ENCODE data around the gene MIOX. TPM values are rescaled to one million over a fixed set of nuclear protein-coding genes. Genes with fewer than 3 reads are reported as not detected.

Gene MIOX
- total RNA-seq (under 1 TPM; 0.24 to 0.25 TPM), polyA plus RNA-seq (ENCODE audit: insufficient read depth, low read depth, low replicate concordance) (not detected)
- long read RNA-seq, donor 1 = 0 reads
- long read RNA-seq, donor 2 = 0 reads

- no peaks in the 10 kb centered on the region for H3K36me3 ChIP-seq (ENCODE audit: low read depth, missing control alignments)
- no peaks in the 10 kb centered on the region for H3K27me3 ChIP-seq
- no peak within 1 kb of the TSS for H3K4me3 ChIP-seq
- no peak within 1 kb of the TSS for H3K27ac ChIP-seq
- WGBS, 2 donors = 79% methylated on average over 18 to 23 of the region's 23 CpGs
- DNase-seq = no peak
- no peaks in the 10 kb centered on the region for H3K4me1 ChIP-seq
- H3K9me3 ChIP-seq = no peaks in the 10 kb centered on the region
- TF ChIP-seq CTCF (IDR thresholded peaks at IDR 0.05) = no peak
- TF ChIP-seq POLR2A (IDR thresholded peaks at IDR 0.05) = no peak
- intact Hi-C loops (cut with DNase I; ENCODE audit: low total_unique reads) = no loop called here
Observed at GRCh38 chr22:50486561-50487289, at the start of gene MIOX. MIOX (plus strand) TSS chr22:50486859; CDS start chr22:50486898, 39 bp downstream.

GRCh38 chr22:50437511-50438304 is 49.0 kb upstream of the MIOX start:
- no peak for TF ChIP-seq POLR2A (IDR thresholded peaks at IDR 0.05)
- TF ChIP-seq CTCF (IDR thresholded peaks at IDR 0.05) = no peak
- DNase-seq = no peak
- Histone ChIP-seq H3K4me3 (no peak overlapping the region), H3K36me3 (ENCODE audit: low read depth, missing control alignments) (no peaks in the 10 kb centered on the region), H3K27ac (no peak overlapping the region), H3K4me1 (no peaks in the 10 kb centered on the region), H3K9me3 (no peaks in the 10 kb centered on the region), H3K27me3 (no peaks in the 10 kb centered on the region)
- WGBS, 2 donors = 88 to 93% methylated on average over 23 to 30 of the region's 36 CpGs
- intact Hi-C loops (cut with DNase I; ENCODE audit: low total_unique reads) = no loop called here

- no peaks in the 10 kb centered on the region for H3K9me3 ChIP-seq
- no peaks in the 10 kb centered on the region for H3K36me3 ChIP-seq (ENCODE audit: low read depth, missing control alignments)
- WGBS, 2 donors = 85 to 89% methylated on average over 22 to 34 of the region's 34 CpGs
- H3K27ac ChIP-seq = no peak overlapping the region
- intact Hi-C loops (cut with DNase I; ENCODE audit: low total_unique reads) = no loop called here
- no peaks in the 10 kb centered on the region for H3K27me3 ChIP-seq
- H3K4me1 ChIP-seq = peaks cover under 1% of the 10 kb centered on the region
- no peak for TF ChIP-seq POLR2A (IDR thresholded peaks at IDR 0.05)
- TF ChIP-seq CTCF (IDR thresholded peaks at IDR 0.05) = no peak
- no peak overlapping the region for H3K4me3 ChIP-seq
- no peak for DNase-seq
Observed at GRCh38 chr22:50438305-50439275, 48.1 kb upstream of the MIOX start.

GRCh38 chr22:50439314-50439870 is 47.3 kb upstream of the MIOX start:
- intact Hi-C loops (cut with DNase I; ENCODE audit: low total_unique reads) = no loop called here
- WGBS, 2 donors = 84 to 92% methylated on average over 5 to 17 of the region's 17 CpGs
- Histone ChIP-seq H3K4me1 (peaks cover 8% of the 10 kb centered on the region), H3K4me3 (no peak overlapping the region), H3K36me3 (ENCODE audit: low read depth, missing control alignments) (no peaks in the 10 kb centered on the region), H3K27ac (no peak overlapping the region), H3K27me3 (no peaks in the 10 kb centered on the region), H3K9me3 (no peaks in the 10 kb centered on the region)
- DNase-seq = no peak
- TF ChIP-seq CTCF (IDR thresholded peaks at IDR 0.05) = no peak
- no peak for TF ChIP-seq POLR2A (IDR thresholded peaks at IDR 0.05)
